ENCODE data around the gene TMEM263. TPM values are rescaled to one million over a fixed set of nuclear protein-coding genes. Genes with fewer than 3 reads are reported as not detected.

Gene TMEM263
- total and polyA plus RNA-seq, 2 experiments from 2014 or later, result 70.0 to 132 TPM

DNA sequence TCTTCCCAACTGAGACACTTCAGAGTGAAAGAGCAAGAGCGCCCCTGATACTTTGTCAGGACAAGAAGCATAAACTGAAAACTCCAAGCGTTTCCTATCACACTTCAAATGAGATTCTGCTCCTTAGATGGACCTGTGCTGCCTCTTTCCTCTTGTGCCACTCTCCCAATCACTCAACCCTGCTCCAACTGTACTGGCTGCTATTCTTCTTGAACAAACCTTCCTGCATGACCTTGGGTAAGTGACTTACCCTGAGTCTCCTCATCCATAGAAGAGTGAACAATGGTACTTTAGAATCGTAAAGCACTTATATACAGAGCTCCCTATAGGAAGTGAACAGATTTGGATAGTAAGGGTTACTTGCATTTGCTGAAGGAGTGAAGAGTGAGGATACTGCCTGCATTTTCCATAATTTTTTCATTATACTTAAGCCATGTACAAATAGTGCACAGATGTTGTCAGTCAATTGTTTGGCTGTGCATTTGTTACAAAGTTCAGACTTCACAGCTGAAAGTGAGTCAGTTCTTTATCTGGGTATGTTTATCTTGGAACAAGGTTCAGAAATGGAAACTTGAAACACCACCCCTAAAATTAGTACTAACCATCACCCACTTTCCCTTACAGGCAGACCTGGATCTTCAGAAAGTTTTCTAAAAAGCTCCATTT lies 20.4 kb downstream of the TMEM263 start:
- no peaks in the 10 kb centered on the region for H3K9me2 ChIP-seq (replicated peaks; ENCODE audit: insufficient read depth)
- peaks cover 25% of the 10 kb centered on the region for H4K20me1 ChIP-seq (ENCODE audit: insufficient read depth, poor library complexity, severe bottlenecking)
- H3K27ac ChIP-seq, result peak overlapping the region; percentile 80
- H2AFZ ChIP-seq, result no peak overlapping the region
- no peak overlapping the region for H3K4me3 ChIP-seq
- H3K4me2 ChIP-seq, result peak overlapping the region; percentile 2
- 76% methylated on average over 3 of the region's 3 CpGs for WGBS (ENCODE audit: low lambda C conversion rate, missing lambda C conversion rate)
- H3K27me3 ChIP-seq, result no peaks in the 10 kb centered on the region
- peaks cover 58% of the 10 kb centered on the region for H3K4me1 ChIP-seq (ENCODE audit: insufficient read depth)
- TF ChIP-seq CTCF (IDR thresholded peaks at IDR 0.05; ENCODE audit: poor library complexity), result no peak
- TF ChIP-seq EZH2phosphoT487 (IDR thresholded peaks at IDR 0.05; ENCODE audit: low read depth, severe bottlenecking, unreplicated experiment), result no peak
- TF ChIP-seq EZH2 (IDR thresholded peaks at IDR 0.05; ENCODE audit: borderline replicate concordance), result no peak
- H3K79me2 ChIP-seq, result peaks cover 27% of the 10 kb centered on the region
- DNase-seq (ENCODE audit: low spot score), result peak; percentile 52
- peaks cover 3% of the 10 kb centered on the region for H3K36me3 ChIP-seq (replicated peaks; ENCODE audit: insufficient read depth, low read depth)
- no peaks in the 10 kb centered on the region for H3K9me3 ChIP-seq (ENCODE audit: low read depth)

GRCh38 chr12:106976668-106977067 lies 21.0 kb downstream of the TMEM263 start:
- DNase-seq (ENCODE audit: low spot score), result no peak
- Histone ChIP-seq H3K4me2 (peak overlapping the region; percentile 2), H4K20me1 (ENCODE audit: insufficient read depth, poor library complexity, severe bottlenecking) (peaks cover 20% of the 10 kb centered on the region), H3K4me1 (ENCODE audit: insufficient read depth) (peaks cover 58% of the 10 kb centered on the region), H3K79me2 (peaks cover 25% of the 10 kb centered on the region), H3K36me3 (replicated peaks; ENCODE audit: insufficient read depth, low read depth) (peaks cover under 1% of the 10 kb centered on the region), H3K4me3 (no peak overlapping the region), H3K27me3 (no peaks in the 10 kb centered on the region), H2AFZ (no peak overlapping the region), H3K27ac (peak overlapping the region; percentile 80), H3K9me2 (replicated peaks; ENCODE audit: insufficient read depth) (no peaks in the 10 kb centered on the region), H3K9me3 (ENCODE audit: low read depth) (no peaks in the 10 kb centered on the region)
- TF ChIP-seq CTCF (IDR thresholded peaks at IDR 0.05; ENCODE audit: poor library complexity), result no peak
- TF ChIP-seq EZH2phosphoT487 (IDR thresholded peaks at IDR 0.05; ENCODE audit: low read depth, severe bottlenecking, unreplicated experiment), result no peak
- no peak for TF ChIP-seq EZH2 (IDR thresholded peaks at IDR 0.05; ENCODE audit: borderline replicate concordance)
- WGBS (ENCODE audit: low lambda C conversion rate, missing lambda C conversion rate), result 89% methylated on average over 1 of the region's 1 CpG

DNA sequence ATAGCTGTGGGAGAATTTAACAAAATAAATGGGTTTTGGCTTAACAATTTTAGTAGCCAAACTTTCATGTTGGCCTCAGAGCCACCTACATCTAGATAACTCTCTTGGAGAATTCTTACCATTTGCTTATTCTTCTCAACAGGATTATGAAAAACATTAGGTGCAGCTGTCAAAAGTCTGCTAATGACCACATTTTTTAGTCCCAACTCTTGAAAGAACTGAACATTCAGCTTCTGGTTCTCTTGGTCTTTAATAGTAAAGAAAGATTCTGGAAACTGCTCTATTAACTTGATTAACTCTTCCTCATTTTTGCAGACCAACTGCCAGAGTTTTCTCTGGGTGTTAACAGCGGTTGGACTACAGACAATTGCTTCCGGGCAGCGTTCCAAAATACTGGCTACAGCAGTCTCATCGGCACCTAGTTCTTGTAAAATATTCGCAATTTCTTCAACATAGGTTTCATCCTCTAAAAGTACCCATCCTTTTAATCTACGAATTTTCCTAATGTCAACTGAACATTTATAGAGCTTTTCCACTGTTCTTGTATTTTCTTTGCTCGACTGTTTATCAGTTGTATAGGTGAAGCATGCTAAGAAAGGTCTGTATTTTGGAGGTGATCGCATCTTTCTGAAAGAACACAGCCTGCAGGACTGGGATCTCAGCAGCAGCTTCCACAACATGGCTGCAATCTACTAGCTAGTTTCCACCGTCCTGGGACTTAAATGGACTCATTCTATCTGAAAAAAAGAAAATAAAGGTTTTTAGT lies 22.5 kb downstream of the TMEM263 start:
- Histone ChIP-seq H4K20me1 (ENCODE audit: insufficient read depth, poor library complexity, severe bottlenecking) (peaks cover 10% of the 10 kb centered on the region), H3K4me1 (ENCODE audit: insufficient read depth) (peaks cover 51% of the 10 kb centered on the region)

More for the DNA sequence above, 22.5 kb downstream of the TMEM263 start:
- Histone ChIP-seq H3K4me2 (no peak overlapping the region), H3K36me3 (replicated peaks; ENCODE audit: insufficient read depth, low read depth) (no peaks in the 10 kb centered on the region), H3K4me3 (no peak overlapping the region), H3K79me2 (peaks cover 11% of the 10 kb centered on the region), H3K9me3 (ENCODE audit: low read depth) (no peaks in the 10 kb centered on the region), H3K27me3 (no peaks in the 10 kb centered on the region), H3K27ac (peak overlapping the region; percentile 80), H3K9me2 (replicated peaks; ENCODE audit: insufficient read depth) (no peaks in the 10 kb centered on the region), H2AFZ (no peak overlapping the region)
- 65% methylated on average over 9 of the region's 9 CpGs for WGBS (ENCODE audit: low lambda C conversion rate, missing lambda C conversion rate)
- DNase-seq (ENCODE audit: low spot score), result no peak
- TF ChIP-seq CTCF (IDR thresholded peaks at IDR 0.05; ENCODE audit: poor library complexity), result no peak
- TF ChIP-seq EZH2phosphoT487 (IDR thresholded peaks at IDR 0.05; ENCODE audit: low read depth, severe bottlenecking, unreplicated experiment), result no peak
- no peak for TF ChIP-seq EZH2 (IDR thresholded peaks at IDR 0.05; ENCODE audit: borderline replicate concordance)
